NCI-H2107 treated with DMSO at 0.1 percent for 48 hours (cell line): ENCODE results near the gene KRT36.

Experiments
- DNase-seq: peaks from one replicate; lab custom pipeline; 2025; ENCODE audit not compliant: unreplicated experiment; lab: John Stamatoyannopoulos, UW

Gene KRT36

DNA sequence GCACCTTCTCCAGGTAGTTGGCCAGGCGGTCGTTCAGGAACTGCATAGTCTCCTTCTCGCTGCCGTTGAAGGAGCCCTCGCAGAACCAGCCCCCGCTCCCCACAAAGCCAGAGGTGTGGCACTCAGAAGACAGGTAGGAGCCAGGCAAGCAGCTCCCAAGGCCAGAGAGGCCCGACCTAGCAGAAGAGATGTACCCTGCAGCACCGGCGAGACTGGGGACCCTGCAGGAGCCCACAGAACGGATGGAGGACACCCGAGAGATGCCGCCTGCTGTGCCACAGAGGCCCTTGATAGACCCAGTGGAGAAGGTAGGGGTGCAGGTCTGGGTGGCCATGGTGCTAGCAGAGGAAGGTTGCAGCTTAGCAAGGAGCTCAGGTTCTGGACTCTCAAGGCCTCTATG lies at the start of gene KRT36:
TSS of gene KRT36 (minus strand) at position 380 of the 400 bp plus-strand sequence. CDS start at position 334, 46 bp downstream.
- no peak for DNase-seq

DNA sequence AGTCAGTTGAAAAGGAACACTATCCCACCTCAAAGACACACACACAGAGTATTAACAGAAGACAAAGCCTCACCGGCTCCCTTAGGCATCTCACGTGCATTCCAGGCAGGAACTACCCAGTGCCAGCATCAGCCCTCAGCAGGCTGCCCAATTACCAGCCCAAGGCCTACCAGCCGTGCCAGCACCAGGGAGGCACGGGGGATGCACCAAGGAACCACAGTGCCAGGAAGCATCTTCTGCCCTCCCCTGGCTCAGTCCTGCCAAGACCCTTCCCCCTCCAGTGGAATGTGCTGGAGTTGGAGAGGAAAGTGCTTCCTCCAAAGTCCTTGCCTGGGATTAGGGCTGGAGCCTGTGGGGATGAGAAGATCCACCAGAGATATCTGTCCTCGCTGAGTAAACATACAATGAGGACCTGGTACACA lies 49.4 kb upstream of the KRT36 start:
- no peak for DNase-seq

DNA sequence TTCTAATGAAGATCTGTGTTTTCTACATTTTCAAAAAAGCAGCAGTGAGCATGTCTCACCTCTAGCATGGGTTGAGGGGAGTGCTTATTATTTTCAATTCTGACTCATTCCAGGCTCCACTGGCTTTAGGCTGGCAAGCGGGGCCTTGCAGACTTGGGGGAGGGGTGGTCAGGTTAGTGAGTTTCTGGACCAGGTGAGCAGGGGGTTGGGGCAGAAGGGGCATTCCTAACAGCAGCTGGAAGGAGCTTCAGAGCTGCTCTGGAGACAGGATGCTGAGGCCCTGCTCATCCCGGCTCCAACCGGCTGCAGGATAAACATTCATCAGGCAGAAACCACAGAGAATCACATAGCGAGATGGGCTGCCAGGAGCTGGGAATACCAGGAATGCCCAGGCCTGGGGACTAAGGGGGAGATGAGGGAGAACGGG lies 48.9 kb upstream of the KRT36 start:
- peak; percentile 43 for DNase-seq

DNA sequence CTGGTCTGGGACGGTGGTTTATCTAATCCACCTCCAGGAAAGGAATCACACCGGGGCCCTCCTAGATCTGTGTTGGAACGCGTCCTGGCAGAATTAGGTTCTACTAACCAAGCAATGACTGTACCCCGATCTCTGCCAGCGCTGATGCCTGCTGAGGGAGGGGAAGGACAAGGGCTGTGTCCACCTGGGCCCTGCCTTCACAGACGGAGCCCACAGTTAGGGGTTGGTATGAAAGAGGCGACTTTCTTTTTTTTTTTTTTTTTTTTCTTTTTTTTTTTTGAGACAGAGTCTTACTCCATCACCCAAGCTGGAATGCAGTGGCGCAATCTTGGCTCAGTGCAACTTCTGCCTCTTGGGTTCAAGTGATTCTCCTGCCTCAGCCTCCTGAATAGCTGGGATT lies 48.3 kb upstream of the KRT36 start:
- DNase-seq = no peak

DNA sequence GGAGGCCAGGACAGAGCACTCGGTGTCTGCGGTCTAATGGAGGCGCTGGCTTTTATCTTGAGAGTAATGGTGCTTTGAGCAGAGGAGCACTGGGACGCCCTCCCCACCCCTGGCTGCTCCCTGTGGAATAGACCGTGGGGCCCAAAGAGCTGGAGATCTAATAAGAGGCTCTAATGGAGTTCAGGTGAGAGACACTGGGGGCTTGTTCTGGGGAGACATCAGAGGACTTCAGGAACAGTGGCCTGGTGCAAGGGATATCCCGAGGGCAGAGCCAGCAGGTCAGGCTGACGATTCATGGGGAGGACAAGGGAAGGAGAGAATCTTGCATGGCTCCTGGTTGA lies 47.9 kb upstream of the KRT36 start:
- DNase-seq = no peak

DNA sequence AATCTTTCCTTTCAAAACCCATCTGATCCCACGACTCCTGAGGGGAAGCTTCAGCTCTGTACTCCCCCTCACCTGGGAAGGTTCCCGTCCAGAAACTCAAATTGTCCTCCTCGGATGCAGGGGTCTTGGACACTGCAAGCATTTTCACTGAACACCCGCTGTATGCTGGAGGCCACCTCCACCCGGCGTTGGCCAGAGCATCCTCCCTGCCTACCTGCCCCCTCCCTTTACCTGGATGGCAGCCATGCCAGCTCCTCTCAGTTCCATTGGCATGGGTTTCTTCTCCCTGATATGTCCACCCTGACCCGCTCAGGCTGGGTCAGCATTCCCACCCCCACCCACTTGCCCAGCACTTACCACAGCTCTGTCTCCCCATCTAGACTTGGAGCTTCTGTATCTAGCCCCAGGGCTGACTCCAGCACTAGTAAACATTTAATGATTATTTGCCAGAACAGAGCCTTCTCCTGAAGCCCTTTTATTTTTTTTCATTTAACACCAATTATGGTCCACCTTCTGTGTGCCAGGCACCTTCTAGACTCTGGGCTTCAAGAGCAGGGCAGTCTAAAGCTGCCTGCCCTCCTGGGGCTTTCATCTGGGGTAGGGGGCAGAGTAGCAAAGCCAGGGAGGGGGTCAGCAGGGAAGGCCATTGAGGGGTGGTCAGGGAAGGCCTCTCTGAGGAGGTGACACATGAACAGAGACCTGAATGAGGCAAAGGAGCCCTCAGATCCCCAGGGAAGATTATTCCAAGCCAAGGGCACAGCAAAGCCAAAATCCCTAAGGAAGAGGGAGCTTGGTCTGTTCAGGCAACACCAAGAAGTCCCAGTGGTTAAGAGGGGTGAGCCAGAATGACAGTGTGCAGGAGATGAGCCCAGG lies 47.3 kb upstream of the KRT36 start:
- no peak for DNase-seq

DNA sequence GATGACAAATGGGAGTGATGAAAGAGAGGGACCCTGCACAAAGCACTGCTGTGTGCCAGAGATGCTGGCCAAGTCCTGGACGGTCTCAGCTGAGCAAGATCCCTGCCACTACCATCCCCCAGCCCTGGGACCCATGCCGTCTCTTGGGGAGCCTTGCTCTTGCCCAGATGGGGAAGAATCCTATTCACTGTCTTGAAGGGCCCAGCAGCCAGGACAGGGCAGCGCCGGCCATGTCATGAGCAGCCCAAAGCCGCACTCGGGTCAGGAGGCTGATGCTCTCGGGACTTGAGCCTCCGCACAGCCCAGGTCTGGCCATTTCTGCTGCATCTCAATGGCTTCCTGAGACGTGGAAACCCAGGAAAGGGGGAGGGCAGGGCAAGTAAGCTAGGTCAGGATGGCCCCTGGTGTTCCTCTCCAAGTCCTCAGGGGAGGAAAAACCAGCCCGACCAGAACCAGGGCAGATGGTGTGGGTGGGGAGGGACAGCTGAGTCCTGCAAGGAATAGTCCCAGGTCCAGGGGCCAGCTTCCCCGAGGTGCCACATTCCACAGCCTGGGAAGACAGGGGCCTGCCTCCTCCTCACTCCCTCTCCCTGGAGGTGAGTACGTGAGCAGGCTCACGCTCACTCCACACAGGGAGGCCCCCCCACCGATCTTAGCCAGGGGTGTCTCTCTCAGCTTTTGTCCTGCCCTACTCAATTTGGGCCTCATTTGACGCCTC lies 46.2 kb upstream of the KRT36 start:
- no peak for DNase-seq

DNA sequence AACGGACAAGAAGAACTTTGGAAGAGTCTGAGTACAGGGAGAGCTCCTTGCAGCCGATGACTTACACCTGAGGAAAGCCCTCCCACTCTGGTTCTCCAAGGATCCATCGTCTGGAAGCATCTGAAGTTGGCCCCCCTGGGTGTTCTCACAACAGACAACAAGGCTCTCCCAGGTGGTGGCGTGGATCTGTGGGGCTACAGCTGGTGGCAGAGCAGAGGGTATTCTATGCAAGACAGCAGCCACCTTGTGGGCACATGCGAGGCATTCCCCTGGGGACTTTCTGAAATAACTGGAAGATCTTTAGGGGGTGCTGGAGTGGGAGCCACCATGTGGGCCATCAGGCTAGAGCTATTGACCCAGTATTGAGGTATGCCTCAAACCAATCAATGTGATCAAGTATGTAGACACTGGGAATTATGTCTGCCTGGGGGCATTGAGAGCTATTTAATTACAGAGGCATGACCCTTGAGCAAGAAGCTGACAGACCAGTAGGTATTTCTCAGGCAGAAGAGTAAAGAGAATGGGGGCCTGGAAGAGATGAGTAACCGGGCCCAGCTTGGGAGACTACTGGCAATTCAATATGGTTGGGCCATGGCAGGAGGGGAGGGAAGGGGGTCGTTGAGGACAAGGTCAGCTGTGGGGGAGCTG lies 45.3 kb upstream of the KRT36 start:
- DNase-seq = no peak

DNA sequence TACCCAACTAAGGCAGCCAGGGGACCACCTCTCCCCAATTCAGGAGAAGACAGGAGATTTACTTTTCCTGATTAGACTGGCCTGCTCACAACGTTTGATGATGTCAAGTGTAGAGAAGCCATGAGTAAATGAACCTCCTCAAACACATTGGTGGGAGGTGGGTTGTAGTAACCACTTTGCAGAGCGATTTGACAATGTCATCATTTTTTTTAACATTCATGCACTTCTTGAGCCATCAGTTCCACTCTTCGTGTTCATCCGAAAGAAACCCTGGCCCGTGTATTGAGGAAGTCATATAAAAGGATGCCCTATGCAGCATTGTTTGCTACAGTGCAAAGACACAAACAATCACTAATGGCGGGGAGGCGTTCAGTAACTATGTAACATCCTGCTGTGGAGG lies 43.9 kb upstream of the KRT36 start:
- DNase-seq = no peak

DNA sequence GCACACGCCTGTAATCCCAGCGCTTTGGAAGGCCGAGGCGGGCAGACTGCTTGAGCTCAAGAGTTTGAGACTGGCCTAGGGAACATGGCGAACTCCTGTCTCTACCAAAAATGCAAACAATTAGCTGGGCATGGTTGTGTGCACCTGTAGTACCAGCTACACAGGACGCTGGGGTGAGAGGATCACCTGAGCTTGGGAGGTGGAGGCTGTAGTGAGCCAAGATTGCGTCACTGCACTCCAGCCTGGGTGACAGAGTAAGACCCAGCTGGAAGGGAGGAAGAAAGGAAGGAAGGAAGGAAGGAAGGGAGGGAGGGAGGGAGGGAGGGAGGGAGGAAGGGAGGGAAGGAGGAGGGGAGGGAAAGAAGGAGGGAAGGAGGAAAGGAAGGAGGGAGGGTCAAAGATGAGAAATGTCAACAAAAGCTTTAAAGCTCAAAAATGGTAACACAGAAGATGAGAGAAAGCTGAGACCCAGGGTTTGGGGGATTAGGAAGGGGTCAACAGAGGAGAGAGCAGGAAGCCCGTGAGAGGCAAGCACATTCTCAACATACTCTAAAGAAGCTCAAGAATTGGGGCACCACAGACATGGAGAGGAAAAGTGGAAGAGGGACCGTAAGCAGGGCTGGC lies 43.3 kb upstream of the KRT36 start:
- DNase-seq = no peak

DNA sequence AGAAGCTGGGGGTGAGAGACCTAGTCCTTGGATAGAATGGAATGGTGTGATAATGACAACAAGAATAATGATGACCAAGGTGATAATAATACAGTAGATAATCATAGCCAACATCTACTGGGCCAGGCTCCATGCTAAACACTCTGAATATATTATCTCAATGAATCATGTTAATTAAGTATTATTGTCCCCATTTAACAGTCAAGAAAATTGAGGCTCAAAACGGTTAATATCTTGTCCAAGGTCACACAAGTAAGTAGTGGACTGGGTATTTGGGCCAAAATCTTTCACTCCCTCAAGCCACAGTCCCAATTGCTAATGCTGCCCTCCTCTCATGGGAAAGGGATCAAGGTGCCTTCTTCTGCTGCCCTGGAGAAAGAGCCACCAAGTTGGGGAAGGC lies 42.3 kb upstream of the KRT36 start:
- no peak for DNase-seq

DNA sequence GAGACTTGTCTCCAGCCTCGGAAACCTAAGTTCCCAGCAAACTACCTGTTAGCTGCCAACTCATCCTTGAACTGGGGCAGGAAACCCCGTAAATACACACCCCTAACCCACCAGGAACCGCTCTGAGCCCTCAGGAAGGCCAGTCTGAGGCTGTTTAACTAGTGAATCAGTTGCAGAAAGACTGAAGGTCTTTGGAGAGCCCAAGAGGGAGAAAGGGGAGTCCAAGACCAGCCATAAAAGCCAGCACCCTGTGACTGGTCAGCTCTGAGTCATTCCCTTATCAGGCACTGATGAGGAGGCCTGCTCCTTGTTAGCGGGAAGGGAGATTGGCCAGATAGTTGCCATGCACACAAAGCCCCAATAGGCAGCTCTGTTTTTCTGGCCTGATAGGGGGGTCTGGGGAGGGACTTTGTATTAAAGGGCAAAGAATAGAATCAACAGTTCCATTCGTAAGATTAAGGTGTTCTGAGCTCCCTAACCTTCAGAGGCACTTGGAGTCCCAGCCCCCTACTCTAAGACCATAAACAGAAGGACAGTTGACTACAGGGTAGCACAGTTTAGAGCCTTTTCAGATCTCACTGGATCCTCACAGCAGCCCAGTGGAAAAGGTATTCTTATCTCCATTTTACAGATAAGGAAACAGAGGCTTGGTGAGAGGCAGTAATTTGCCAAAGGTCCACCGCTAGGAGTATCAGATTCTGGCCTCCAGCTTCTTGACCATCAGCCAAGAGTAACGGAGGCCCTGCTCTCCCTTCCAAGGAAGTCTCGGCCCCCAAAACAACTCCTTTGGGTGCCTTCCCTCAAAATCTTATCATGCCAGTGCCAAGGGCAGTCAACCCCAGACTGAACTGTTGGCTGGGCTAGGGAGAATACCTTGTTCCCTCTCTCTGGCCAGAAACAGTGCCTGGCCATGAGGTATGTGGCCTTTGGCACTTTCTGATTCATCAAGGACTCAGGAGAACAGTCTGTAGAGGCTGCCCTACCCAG lies 40.6 kb upstream of the KRT36 start:
- no peak for DNase-seq

DNA sequence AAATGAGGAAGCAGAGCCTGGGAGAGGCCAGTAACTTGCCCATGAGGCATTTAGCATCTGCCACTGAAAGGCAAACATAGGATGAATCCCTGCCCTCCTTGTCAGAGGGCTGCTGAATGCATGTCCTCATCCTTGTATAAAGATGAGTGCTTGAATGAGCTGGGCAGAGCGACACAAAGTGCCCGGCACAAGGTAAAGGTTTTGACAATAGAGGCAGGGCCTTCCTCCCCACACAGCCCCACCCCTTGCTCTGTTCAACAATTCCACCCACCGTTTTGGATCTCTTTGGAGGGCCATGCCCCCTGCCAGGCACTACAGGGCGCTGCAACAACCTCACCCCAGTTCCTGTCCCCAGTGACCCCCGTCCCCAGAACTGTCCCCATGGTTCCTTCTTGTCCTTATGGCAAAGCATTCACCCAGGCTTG lies 39.8 kb upstream of the KRT36 start:
- DNase-seq = no peak

DNA sequence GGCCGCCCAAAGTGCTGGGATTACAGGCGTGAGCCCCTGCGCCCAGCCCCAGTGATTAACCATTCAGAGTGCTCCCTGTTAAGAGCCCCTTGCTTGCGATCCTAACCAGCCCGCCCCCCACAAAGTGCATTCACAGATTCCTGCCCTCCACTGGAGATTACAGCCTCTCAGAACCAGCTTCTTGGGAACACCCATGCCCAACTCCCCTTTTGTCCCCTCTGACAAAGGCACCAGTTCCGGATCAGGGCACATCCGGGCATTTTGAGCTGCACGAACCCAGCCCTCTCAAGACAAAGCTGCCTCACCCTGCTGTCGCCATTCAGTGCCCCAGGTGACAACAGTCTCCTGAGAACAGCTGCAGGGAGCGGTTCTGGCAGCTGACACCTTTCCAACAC lies 39.2 kb upstream of the KRT36 start:
- peak; percentile 41 for DNase-seq

DNA sequence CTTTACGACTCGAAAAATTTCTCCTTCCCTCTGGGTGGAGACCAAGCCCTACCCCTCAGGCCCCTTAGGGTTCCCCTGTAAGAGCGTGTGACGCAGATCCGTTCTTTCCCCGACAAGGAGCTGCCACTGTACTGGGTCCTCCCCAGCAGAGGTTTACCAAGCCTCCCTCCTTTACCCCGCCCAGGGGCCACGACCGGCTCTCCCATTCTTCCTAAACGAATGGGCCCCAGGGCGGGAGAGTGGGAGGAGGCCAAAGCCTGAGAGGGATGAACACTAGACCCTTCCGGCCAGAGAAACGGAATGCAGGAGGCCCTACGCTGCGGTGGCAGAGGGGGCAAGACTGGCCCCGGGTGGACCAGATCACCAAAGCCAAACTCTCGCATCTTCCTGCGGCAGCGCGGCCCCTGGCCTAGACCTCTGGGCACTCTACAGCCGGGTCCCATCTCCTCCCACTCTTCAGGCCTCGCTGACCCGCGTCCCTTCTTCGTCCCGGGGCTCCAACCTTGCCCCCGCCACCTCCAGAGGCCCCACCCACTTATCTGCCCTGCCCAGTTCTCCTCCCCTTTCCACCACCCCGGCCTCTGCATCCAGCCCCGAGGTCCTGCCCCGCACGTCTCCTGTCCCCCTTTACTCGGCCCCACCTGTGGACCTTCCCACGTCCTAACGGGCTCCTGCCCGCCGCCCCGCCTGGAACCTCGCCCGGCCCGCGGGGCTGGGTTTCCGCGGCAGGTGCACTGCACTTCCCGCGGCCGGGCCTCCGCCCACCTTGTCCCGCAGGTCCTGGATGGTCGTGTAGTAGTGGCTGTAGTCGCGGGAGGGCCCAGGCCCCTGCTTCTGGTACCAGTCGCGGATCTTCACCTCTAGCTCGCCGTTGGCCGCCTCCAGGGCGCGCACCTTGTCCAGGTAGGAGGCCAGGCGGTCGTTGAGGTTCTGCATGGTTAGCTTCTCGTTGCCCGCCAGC lies 37.6 kb upstream of the KRT36 start:
- DNase-seq = peak; percentile 19

DNA sequence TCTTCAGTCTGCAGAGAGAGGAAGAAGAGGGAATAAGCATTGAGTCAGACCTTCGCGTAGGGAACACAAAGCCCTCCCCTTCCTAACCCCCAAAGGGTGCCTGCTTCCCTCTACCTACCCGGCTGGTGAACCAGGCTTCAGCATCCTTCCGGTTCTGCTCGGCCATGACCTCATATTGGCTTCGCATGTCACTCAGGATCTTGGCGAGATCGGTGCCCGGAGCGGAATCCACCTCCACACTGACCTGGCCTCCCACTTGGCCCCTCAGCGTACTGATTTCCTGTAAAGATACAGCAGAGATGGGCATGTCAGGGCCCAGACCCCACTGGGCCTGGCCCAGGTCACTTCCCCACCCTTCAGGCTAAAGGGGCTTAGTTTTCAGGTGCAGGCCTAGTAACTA lies 34.6 kb upstream of the KRT36 start:
- DNase-seq = no peak

DNA sequence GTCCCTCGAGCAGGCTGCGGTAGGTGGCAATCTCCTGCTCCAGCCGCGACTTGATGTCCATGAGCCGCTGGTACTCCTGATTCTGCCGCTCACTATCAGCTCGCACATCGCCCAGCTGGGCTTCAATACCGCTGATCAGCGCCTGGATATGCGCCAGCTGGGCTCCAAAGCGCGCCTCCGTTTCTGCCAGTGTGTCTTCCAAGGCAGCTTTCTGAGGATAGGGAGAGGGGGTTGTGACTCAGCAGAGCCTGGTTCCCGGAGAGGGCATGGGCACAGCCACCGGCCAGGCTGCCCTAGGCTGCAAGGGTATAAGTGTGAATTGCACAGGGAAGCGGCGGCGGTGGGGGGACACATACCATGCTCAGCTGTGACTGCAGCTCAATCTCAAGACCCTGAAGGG lies 34.1 kb upstream of the KRT36 start:
- no peak for DNase-seq

DNA sequence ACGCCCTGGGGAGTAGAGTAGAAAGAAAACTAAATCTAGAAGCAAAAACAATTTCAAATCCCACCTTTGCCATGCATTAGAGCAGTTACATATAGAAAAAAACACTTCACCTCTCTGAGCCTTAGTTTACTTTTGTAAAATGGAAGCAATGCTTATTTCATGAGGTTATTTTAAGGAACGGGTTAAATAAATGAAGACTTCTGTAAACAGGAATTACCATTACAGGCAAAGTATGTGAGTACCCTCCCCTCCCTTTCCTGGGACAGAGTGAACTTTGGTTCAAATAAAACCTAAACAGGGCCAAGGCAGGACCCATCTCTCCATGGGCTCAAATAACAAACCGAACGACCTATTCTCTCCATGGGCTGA lies 33.5 kb upstream of the KRT36 start:
- no peak for DNase-seq
